DOHH2 (cell line): Measurements from ENCODE around the gene MOCS2.

Experiments
- CTCF ChIP-seq: fragments of 200-600 bp; sonication (generic); IDR thresholded peaks from one replicate; pipeline ENCODE4 v1.5.1; 2014; ENCODE audit warnings: antibody characterized with exemption, mild to moderate bottlenecking, low read depth, low read length; ENCODE audit not compliant: poor library complexity, severe bottlenecking
- EZH2phosphoT487 ChIP-seq: fragments of 200-600 bp; sonication (generic); IDR thresholded peaks from 2 replicates; pipeline ENCODE4 v1.6.1; 2017; ENCODE audit warnings: borderline replicate concordance, mild to moderate bottlenecking, antibody characterized with exemption, low read length, moderate library complexity, mixed read lengths

- TF ChIP-seq CTCF (no peak), EZH2phosphoT487 (no peak)
These were observed 43.5 kb downstream of the MOCS2 start for GRCh38 chr5:53066088-53066487.
